COLO829 (cell line): ENCODE results near the gene KLF3.

Experiments
- DNase-seq: peaks from one replicate; pipeline ENCODE4 v3.0.0; 2012; ENCODE audit warnings: low spot score

The KLF3 gene

DNA sequence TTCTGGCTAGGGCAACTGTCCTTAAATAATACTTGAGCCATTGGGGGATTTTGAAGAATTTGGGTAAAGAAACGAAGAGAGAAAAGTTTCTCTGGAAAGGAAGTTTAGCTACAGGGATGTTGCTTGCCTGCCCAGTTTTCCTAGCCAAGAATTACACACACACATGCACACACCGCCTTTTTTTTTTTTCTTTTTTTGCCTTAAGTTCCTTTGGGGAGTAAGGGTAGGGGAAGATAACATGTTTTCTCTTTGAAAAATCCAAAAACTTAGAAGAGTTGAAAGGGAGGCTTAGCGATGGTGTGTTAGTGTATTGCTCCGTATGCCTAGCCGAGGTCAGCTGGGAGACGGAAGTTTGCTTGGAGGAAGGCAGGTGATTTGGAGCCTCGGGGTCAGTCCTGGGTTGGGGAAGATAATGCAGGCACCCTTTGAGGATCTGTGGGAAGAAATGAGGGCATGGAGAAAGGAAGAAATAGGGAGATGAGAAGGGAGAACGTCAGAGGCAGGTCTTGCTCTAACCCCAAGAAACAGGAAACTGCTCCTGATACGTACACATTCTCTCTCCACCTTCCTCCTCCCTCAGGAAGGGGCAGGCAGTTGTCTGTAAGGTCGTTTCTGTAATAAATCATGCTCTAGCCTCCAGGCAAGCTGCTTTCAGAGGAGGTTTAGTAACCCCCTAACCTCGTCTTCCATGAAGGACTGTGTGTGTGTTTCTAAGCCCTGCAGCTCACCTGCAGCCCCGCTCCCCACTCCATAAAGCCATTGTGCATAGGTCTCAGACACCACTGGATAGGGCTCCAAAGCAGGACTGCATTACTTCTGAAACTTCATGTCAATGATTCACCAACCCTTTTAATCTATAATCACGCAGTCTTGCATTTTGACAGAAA lies 10.5 kb downstream of the KLF3 start:
- DNase-seq, result no peak

GRCh38 chr4:38675146-38676121 lies 11.4 kb downstream of the KLF3 start:
- peak; percentile 29 for DNase-seq

DNA sequence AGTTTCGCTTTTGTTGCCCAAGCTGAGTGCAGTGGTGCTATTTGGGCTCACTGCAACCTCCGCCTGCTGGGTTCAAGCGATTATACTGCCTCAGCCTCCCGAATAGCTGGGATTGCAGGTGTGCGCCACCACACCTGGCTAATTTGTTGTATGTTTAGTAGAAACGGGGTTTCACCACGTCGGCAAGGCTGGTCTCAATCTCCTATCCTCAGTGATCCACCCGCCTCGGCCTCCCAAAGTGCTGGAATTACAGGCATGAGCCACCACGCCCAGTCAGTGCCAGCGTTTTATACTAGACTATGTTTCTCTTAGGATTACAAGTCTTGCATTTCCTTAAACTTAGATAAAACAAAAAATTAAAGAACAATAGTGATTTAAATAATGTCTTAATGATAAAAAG lies 13.0 kb downstream of the KLF3 start:
- no peak for DNase-seq

DNA sequence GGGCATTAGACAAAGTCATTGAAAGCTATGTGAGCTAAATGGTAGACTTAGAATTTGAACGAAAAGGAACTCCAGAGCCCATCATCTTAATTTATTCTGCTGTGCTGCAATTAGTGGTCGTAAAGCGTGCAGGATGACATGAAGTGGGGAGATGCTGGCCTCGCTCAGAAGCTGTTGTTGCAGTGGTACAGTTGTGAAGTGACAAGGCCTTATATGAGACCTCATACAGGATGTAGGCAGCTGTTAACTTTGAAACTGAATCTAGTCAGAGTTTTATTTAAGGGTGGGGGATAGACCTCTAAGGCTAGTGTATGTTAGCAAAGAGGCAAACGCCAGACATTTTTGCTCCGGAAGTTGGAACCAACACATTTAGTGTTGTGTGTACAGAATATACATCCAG lies 13.4 kb downstream of the KLF3 start:
- DNase-seq, result no peak

DNA sequence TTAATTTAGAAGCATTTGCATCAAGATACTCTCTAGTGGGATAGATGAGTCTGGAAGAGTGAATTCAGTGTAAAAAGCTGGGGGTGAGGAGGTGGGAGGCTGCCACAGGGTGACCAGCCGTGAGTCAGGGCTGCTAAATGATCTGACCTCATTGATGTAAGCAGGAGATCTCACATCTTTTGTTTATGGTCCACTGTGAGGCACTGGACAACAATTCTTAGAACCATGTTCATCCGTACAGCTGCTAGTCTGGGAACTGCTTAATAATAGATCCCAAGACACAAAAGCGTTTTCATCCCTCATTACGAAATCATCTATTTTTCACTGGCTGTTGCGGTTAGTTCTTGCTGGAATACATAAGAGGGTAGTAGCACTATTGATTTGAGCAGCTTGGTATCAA lies 14.1 kb downstream of the KLF3 start:
- no peak for DNase-seq

DNA sequence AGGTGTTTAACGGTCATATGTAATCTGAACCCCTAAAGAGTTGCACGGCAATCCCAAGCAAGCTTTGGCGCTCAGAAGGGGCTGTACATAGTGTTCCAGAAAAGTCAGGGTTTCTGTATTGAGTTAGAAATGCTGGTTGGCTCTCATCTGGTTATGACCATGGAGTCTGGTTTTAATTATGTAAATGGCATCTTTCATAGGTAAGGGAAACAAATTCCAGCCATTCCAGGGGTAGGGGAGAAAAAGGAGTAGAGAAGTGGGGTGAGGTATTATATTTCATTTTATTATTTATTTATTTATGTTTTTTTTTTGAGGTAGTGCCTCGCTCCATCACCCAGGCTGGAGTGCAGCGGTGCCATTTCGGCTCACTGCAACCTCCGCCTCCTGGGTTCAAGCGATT lies 15.9 kb downstream of the KLF3 start:
- DNase-seq, result no peak

- DNase-seq, result no peak
These were observed 17.4 kb downstream of the KLF3 start for GRCh38 chr4:38681281-38681991.

GRCh38 chr4:38682336-38682735 lies 18.3 kb downstream of the KLF3 start:
- no peak for DNase-seq

GRCh38 chr4:38683276-38683675 lies 19.3 kb downstream of the KLF3 start:
- no peak for DNase-seq

- no peak for DNase-seq
These were observed 20.3 kb downstream of the KLF3 start for GRCh38 chr4:38684271-38684670.

GRCh38 chr4:38684951-38685844 lies 21.2 kb downstream of the KLF3 start:
- no peak for DNase-seq

DNA sequence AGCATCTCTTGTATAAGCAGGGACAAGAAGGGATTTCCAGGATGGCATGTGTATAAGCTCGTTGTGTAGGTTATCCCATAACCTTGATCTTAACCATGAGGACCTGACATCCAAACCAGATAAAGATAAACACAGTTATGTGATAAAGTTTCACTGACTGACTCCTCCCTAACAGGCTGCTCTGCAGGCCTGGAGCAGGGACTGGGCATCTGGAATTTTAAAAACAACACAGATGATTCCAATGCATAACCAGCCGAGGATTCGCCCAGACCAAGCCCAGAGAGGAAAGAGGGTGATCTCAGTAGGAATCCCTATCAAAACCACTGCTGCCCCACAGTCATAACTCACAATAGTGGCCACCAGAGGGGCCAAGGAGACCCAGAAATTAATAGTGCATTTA lies 22.7 kb downstream of the KLF3 start:
- no peak for DNase-seq

GRCh38 chr4:38687571-38688011 lies 23.6 kb downstream of the KLF3 start:
- no peak for DNase-seq

DNA sequence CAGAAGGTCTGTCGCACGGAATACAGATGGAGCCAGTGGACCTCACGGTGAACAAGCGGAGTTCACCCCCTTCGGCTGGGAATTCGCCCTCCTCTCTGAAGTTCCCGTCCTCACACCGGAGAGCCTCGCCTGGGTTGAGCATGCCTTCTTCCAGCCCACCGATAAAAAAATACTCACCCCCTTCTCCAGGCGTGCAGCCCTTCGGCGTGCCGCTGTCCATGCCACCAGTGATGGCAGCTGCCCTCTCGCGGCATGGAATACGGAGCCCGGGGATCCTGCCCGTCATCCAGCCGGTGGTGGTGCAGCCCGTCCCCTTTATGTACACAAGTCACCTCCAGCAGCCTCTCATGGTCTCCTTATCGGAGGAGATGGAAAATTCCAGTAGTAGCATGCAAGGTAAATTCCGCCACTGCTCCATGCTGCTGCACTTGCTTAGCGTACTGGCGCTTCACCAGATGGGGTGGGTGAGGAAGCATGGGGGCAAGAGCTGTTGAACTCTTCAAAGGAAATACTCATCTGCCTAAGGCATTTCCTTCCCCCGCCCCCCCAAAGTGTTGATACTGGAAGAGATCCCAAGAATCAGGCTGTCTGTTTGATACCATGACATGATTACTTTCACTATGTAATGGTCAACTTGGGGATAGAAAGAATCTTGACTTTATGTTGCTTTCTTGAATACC lies 24.8 kb downstream of the KLF3 start:
- DNase-seq, result no peak

DNA sequence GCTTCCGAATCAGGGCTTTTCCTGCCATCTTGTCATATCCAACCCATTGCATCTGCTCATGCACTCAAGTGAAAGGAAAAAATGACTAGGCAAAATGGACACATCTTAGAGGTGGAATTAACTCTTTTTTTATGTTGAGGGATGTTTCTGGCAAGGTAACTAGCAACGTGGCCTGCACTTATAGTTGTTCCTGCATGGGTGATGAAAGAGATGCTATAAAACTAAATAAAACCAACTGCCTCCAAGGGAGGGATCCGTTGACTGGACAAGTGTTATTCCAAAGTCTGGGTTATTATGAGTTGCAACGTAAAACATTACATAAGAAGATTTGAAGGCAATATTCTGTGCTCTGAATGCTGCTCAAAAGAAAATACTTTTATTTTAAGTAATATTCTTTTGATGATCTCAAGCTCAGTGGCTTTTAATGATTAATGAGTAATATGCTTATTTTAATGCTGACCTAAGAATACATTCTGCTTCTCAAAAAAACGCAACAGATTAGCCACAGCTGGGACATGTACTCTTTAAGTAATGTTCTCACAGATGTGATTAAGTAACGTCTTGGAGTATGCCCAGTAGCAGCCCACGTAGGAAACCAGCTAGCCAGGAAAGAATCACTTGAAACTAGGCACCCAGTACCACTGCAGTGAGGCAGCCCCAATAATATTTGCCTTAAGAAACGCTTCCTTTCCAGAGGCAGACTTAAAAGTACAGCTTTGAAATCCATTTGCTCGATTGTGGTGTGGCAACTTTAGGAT lies 27.4 kb downstream of the KLF3 start:
- DNase-seq, result no peak

DNA sequence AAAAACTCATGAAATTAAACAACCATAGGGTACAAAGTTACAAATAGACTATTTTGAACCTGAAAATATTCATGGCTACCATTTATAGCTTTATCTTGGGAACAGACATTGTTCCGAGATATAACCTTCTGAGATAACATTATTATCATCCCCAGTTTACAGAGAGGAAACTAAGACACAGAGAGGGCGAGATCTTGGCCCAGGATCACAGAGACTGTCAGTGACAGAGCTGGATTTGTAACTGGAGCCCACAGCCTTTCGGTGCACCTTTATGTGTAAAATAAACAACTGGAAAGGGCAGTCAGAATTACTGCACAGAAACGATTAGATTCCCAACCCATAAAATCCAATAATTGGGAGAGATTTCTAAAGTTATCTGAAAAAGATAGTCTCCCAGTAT lies 28.4 kb downstream of the KLF3 start:
- no peak for DNase-seq

DNA sequence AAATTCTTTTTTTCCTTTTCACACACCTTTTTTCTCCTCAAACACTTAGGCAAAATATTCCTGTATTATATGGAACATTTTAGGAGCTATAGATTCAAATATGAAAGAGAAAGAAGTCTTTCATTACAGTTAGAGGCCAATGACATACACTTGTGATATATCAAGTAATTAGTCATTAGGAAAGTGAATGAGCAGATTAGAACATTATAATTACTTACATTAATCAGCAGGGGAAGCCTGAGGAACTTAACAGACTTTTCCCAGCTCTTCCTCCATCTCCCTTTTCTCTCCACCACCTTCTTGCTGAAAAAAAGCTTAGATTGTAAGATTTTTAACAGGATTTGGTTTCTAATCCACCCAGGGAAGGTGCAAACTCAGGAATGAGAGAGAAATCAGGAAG lies 29.6 kb downstream of the KLF3 start:
- no peak for DNase-seq

GRCh38 chr4:38694330-38694729 lies 30.3 kb downstream of the KLF3 start:
- no peak for DNase-seq

GRCh38 chr4:38695809-38696208 lies 31.8 kb downstream of the KLF3 start:
- DNase-seq, result no peak

- DNase-seq, result no peak
These were observed 32.7 kb downstream of the KLF3 start for GRCh38 chr4:38696697-38697096.
